ENCODE results near the gene ZBTB20.

- no peak for TF ChIP-seq CTCF (IDR thresholded peaks at IDR 0.05; ENCODE audit: low read depth, low read length)
- TF ChIP-seq EZH2phosphoT487 (IDR thresholded peaks at IDR 0.05; ENCODE audit: low read depth) = no peak
These were observed 659.6 kb downstream of the ZBTB20 start for GRCh38 chr3:114487502-114487901.

All from OCI-LY3 (cell line).